ENCODE data around the gene PITX2. TPM values are rescaled to one million over a fixed set of nuclear protein-coding genes. Genes with fewer than 3 reads are reported as not detected.

PITX2 gene
- total RNA-seq, 1 donor = 0.36 TPM

- Histone ChIP-seq H3K79me2 (ENCODE audit: insufficient read depth, low read length) (no peaks in the 10 kb centered on the region), H3K4me2 (ENCODE audit: insufficient read depth, low read length) (peak overlapping the region; percentile 26), H4K20me1 (ENCODE audit: insufficient read depth, low read length) (peaks cover 3% of the 10 kb centered on the region), H3K27me3 (ENCODE audit: insufficient read depth, low read length) (peaks cover 98% of the 10 kb centered on the region), H3K27ac (ENCODE audit: low read depth, low read length) (no peak overlapping the region), H3K4me3 (ENCODE audit: insufficient read depth, low read length) (no peak overlapping the region), H2AFZ (ENCODE audit: low read length) (peak overlapping the region; percentile 15), H3K36me3 (ENCODE audit: insufficient read depth, low read length) (no peaks in the 10 kb centered on the region), H3K9me3 (ENCODE audit: low read depth, low read length) (no peaks in the 10 kb centered on the region), H3K4me1 (ENCODE audit: insufficient read depth, low read length) (peaks cover 6% of the 10 kb centered on the region)
- TF ChIP-seq CTCF (IDR thresholded peaks at IDR 0.05; ENCODE audit: extremely low read depth, low read depth, low read length) = no peak
- peak; percentile 58 for DNase-seq (ENCODE audit: insufficient read length, low spot score, missing footprints)
These were observed 8.0 kb upstream of the PITX2 start for GRCh38 chr4:110630688-110631402.

- peaks cover 98% of the 10 kb centered on the region for H3K27me3 ChIP-seq (ENCODE audit: insufficient read depth, low read length)
- TF ChIP-seq CTCF (IDR thresholded peaks at IDR 0.05; ENCODE audit: extremely low read depth, low read depth, low read length) = no peak
- no peaks in the 10 kb centered on the region for H3K9me3 ChIP-seq (ENCODE audit: low read depth, low read length)
- peaks cover 6% of the 10 kb centered on the region for H3K4me1 ChIP-seq (ENCODE audit: insufficient read depth, low read length)
- H4K20me1 ChIP-seq (ENCODE audit: insufficient read depth, low read length) = peaks cover 3% of the 10 kb centered on the region
- peak overlapping the region; percentile 15 for H2AFZ ChIP-seq (ENCODE audit: low read length)
- H3K4me2 ChIP-seq (ENCODE audit: insufficient read depth, low read length) = peak overlapping the region; percentile 26
- no peak overlapping the region for H3K4me3 ChIP-seq (ENCODE audit: insufficient read depth, low read length)
- H3K27ac ChIP-seq (ENCODE audit: low read depth, low read length) = no peak overlapping the region
- peak; percentile 75 for DNase-seq (ENCODE audit: insufficient read length, low spot score, missing footprints)
- no peaks in the 10 kb centered on the region for H3K36me3 ChIP-seq (ENCODE audit: insufficient read depth, low read length)
- no peaks in the 10 kb centered on the region for H3K79me2 ChIP-seq (ENCODE audit: insufficient read depth, low read length)
These were observed 7.2 kb upstream of the PITX2 start for GRCh38 chr4:110629780-110630687.

- no peak for TF ChIP-seq CTCF (IDR thresholded peaks at IDR 0.05; ENCODE audit: extremely low read depth, low read depth, low read length)
- Histone ChIP-seq H2AFZ (ENCODE audit: low read length) (no peak overlapping the region), H3K27me3 (ENCODE audit: insufficient read depth, low read length) (peaks cover 98% of the 10 kb centered on the region), H3K4me1 (ENCODE audit: insufficient read depth, low read length) (peaks cover 6% of the 10 kb centered on the region), H3K27ac (ENCODE audit: low read depth, low read length) (no peak overlapping the region), H3K36me3 (ENCODE audit: insufficient read depth, low read length) (no peaks in the 10 kb centered on the region), H3K4me3 (ENCODE audit: insufficient read depth, low read length) (no peak overlapping the region), H3K9me3 (ENCODE audit: low read depth, low read length) (no peaks in the 10 kb centered on the region), H4K20me1 (ENCODE audit: insufficient read depth, low read length) (peaks cover 3% of the 10 kb centered on the region), H3K4me2 (ENCODE audit: insufficient read depth, low read length) (no peak overlapping the region), H3K79me2 (ENCODE audit: insufficient read depth, low read length) (no peaks in the 10 kb centered on the region)
- peak; percentile 74 for DNase-seq (ENCODE audit: insufficient read length, low spot score, missing footprints)
These were observed 6.4 kb upstream of the PITX2 start for GRCh38 chr4:110629214-110629754.

Data from osteoblast (primary cell).